RKO (cell line): ENCODE results near the gene ADRA2C.

Experiments
- DNase-seq: peaks from one replicate; pipeline ENCODE4 v3.0.0-alpha.2; 2016; ENCODE audit warnings: low spot score

The ADRA2C gene

GRCh38 chr4:3777669-3778068 is 11.5 kb downstream of the ADRA2C start:
- DNase-seq = no peak

GRCh38 chr4:3779509-3779908 is 13.3 kb downstream of the ADRA2C start:
- no peak for DNase-seq

GRCh38 chr4:3780347-3781171 is 14.4 kb downstream of the ADRA2C start:
- no peak for DNase-seq

GRCh38 chr4:3781193-3781886 is 15.2 kb downstream of the ADRA2C start:
- peak; percentile 9 for DNase-seq

GRCh38 chr4:3781997-3782930 is 16.1 kb downstream of the ADRA2C start:
- DNase-seq = no peak

- peak; percentile 6 for DNase-seq
Measured at GRCh38 chr4:3783693-3784306, 17.6 kb downstream of the ADRA2C start.

GRCh38 chr4:3784454-3785291 is 18.5 kb downstream of the ADRA2C start:
- no peak for DNase-seq

GRCh38 chr4:3785292-3785565 is 19.0 kb downstream of the ADRA2C start:
- DNase-seq = no peak

- DNase-seq = no peak
Measured at GRCh38 chr4:3786196-3786869, 20.1 kb downstream of the ADRA2C start.

- no peak for DNase-seq
Measured at GRCh38 chr4:3787489-3788365, 21.5 kb downstream of the ADRA2C start.

GRCh38 chr4:3788366-3788660 is 22.1 kb downstream of the ADRA2C start:
- no peak for DNase-seq

GRCh38 chr4:3789587-3789986 is 23.4 kb downstream of the ADRA2C start:
- DNase-seq = no peak

- DNase-seq = no peak
Measured at GRCh38 chr4:3790006-3790561, 23.9 kb downstream of the ADRA2C start.

GRCh38 chr4:3791256-3791655 is 25.1 kb downstream of the ADRA2C start:
- no peak for DNase-seq

- DNase-seq = peak; percentile 30
Measured at GRCh38 chr4:3791910-3792542, 25.8 kb downstream of the ADRA2C start.

GRCh38 chr4:3792813-3793212 is 26.6 kb downstream of the ADRA2C start:
- no peak for DNase-seq

- DNase-seq = no peak
Measured at GRCh38 chr4:3793545-3793944, 27.4 kb downstream of the ADRA2C start.

GRCh38 chr4:3796960-3797359 is 30.8 kb downstream of the ADRA2C start:
- DNase-seq = no peak
